HepG2 (cell line): ENCODE results near the gene BTN1A1. TPM values are rescaled to one million over a fixed set of nuclear protein-coding genes. Genes with fewer than 3 reads are reported as not detected.

Source experiments
- CSRNP1 ChIP-seq: sonication (generic); formaldehyde crosslinking; IDR thresholded peaks from 2 replicates; pipeline ENCODE4 v1.8.1; 2023; ENCODE audit warnings: mild to moderate bottlenecking, missing genetic modification reagents
- EP300 ChIP-seq, 3 experiments: sonication (generic) in 1 of 3; formaldehyde crosslinking in 1 of 3; IDR thresholded peaks; 2 replicates each; pipeline versions ENCODE4 v1.5.1 to v1.6.1; 2011 to 2020; ENCODE audit warnings: low read depth in 2 of 3, low read length in 2 of 3, borderline replicate concordance in 1 of 3, improper control_type of control experiment in 1 of 3, mild to moderate bottlenecking in 1 of 3, missing genetic modification reagents in 1 of 3, moderate library complexity in 1 of 3
- EZH2 ChIP-seq: conservative IDR thresholded peaks from 2 replicates; pipeline ENCODE4 v1.6.1; 2012; ENCODE audit warnings: mild to moderate bottlenecking, low read depth, low read length, moderate library complexity
- GATAD2A ChIP-seq: IDR thresholded peaks from 2 replicates; pipeline ENCODE4 v1.6.1; 2016
- HIC2 ChIP-seq: sonication (generic); formaldehyde crosslinking; IDR thresholded peaks from 2 replicates; pipeline ENCODE4 v1.9.0; 2022; ENCODE audit warnings: low read depth, missing genetic modification reagents
- IRX3 ChIP-seq: sonication (generic); formaldehyde crosslinking; IDR thresholded peaks from 2 replicates; pipeline ENCODE4 v1.8.1; 2023; ENCODE audit warnings: mild to moderate bottlenecking, low read depth, missing genetic modification reagents, borderline replicate concordance
- KAT7 ChIP-seq: IDR thresholded peaks from 2 replicates; pipeline ENCODE4 v1.6.1; 2018; ENCODE audit warnings: borderline replicate concordance, missing compliant biosample characterization
- NFKBIZ ChIP-seq: IDR thresholded peaks from 2 replicates; pipeline ENCODE4 v1.6.1; 2018; ENCODE audit warnings: missing genetic modification reagents, missing compliant biosample characterization
- TBX2 ChIP-seq: sonication (generic); formaldehyde crosslinking; IDR thresholded peaks from 2 replicates; pipeline ENCODE4 v1.5.0; 2020; ENCODE audit warnings: missing genetic modification reagents, mild to moderate bottlenecking, borderline replicate concordance
- THRA ChIP-seq: sonication (generic); formaldehyde crosslinking; IDR thresholded peaks from 2 replicates; pipeline ENCODE4 v1.4.0; 2020; ENCODE audit warnings: missing genetic modification reagents, borderline replicate concordance
- ZBTB26 ChIP-seq: IDR thresholded peaks from 2 replicates; pipeline ENCODE4 v1.6.1; 2016; ENCODE audit warnings: missing compliant biosample characterization, missing genetic modification reagents, borderline replicate concordance
- ZFP1 ChIP-seq: IDR thresholded peaks from 2 replicates; pipeline ENCODE4 v1.6.1; 2016
- ZMYM2 ChIP-seq: sonication (generic); formaldehyde crosslinking; IDR thresholded peaks from 2 replicates; pipeline ENCODE4 v1.8.0; 2022; ENCODE audit warnings: mild to moderate bottlenecking, missing genetic modification reagents
- ZNF543 ChIP-seq: sonication (generic); formaldehyde crosslinking; IDR thresholded peaks from 2 replicates; pipeline ENCODE4 v1.4.0; 2020; ENCODE audit warnings: mild to moderate bottlenecking, missing genetic modification reagents
- ZNF850 ChIP-seq: sonication (generic); formaldehyde crosslinking; conservative IDR thresholded peaks from 2 replicates; pipeline ENCODE4 v1.9.0; 2021; ENCODE audit warnings: mild to moderate bottlenecking, missing genetic modification reagents
- ZNF878 ChIP-seq: sonication (generic); formaldehyde crosslinking; IDR thresholded peaks from 2 replicates; pipeline ENCODE4 v1.8.1; 2023; ENCODE audit warnings: mild to moderate bottlenecking, missing genetic modification reagents, moderate library complexity
- ZSCAN5A ChIP-seq: sonication (generic); formaldehyde crosslinking; IDR thresholded peaks from 2 replicates; pipeline ENCODE4 v1.8.0; 2022; ENCODE audit warnings: mild to moderate bottlenecking, missing genetic modification reagents, borderline replicate concordance
- polyA plus RNA-seq, 8 experiments: library from polyadenylated mRNA; depleted of rRNA in 3 of 8; stranded (reverse) in 7 of 8; unstranded in 1 of 8; fragments of >200 nt; fragmentation: Illumina TruSeq in 4 of 8; extraction: Trizol in 4 of 8; gene quantifications; 2 replicates each; pipeline versions ENCODE4 v1.2.1 to v1.2.3, GENCODE V29; 2011 to 2016; ENCODE audit warnings: low read depth in 4 of 8, missing spikeins in 1 of 8, mixed read lengths in 1 of 8; ENCODE audit not compliant: insufficient read depth in 1 of 8
- total RNA-seq, 5 experiments: library from RNA; depleted of rRNA; stranded (reverse); fragments of >200 nt; fragmentation: Illumina TruSeq; extraction: Trizol; gene quantifications; 2 replicates each; pipeline ENCODE4 v1.2.3, GENCODE V29; 2016; ENCODE audit warnings: low read depth in 1 of 5
- TF ChIP-seq, protein P1 (sequence below): sonication (generic); formaldehyde crosslinking; IDR thresholded peaks from 2 replicates; pipeline ENCODE4 v1.5.1; 2020; ENCODE audit warnings: missing genetic modification reagents, mild to moderate bottlenecking, borderline replicate concordance

Gene BTN1A1
- total and polyA plus RNA-seq, 2 of the 13 experiments (the other 11 are each of a cell fraction or from before 2014, with no cell fraction given) = 0.04 TPM; not detected in 1

- TF ChIP-seq CSRNP1 (CRISPR knock-in tag) = no peak
- peak; percentile 46; the same call in 1 of the 2 replicates for TF ChIP-seq ZNF543 (CRISPR knock-in tag)
- TF ChIP-seq ZFP1 = no peak
- TF ChIP-seq THRA = peak; percentile 66
- no peak for TF ChIP-seq EZH2
- TF ChIP-seq KAT7 (CRISPR knock-in tag) = peak; percentile 48; the same call in 1 of the 2 replicates
- TF ChIP-seq IRX3 (CRISPR knock-in tag) = no peak
- no peak for TF ChIP-seq ZNF850 (CRISPR knock-in tag)
- TF ChIP-seq ZSCAN5A (CRISPR knock-in tag) = no peak
- TF ChIP-seq GATAD2A (CRISPR knock-in tag) = peak; percentile 76
- no peak for TF ChIP-seq TBX2 (CRISPR knock-in tag)
- TF ChIP-seq ZNF878 (CRISPR knock-in tag) = no peak
- TF ChIP-seq ZMYM2 (CRISPR knock-in tag) = 0 out of 2 replicates have a peak, but pooled peaks have one; percentile 11
- peak in 1 of 2 experiments; percentile 28; a peak in 1 of 4 replicates for TF ChIP-seq EP300 (IDR thresholded peaks at IDR 0.05; ENCODE audit: low read depth in 2 of 2, low read length in 2 of 2)
- TF ChIP-seq EP300 (CRISPR knock-in tag; IDR thresholded peaks at IDR 0.05; ENCODE audit: borderline replicate concordance) = no peak
- TF ChIP-seq NFKBIZ (CRISPR knock-in tag) = peak; percentile 68; the same call in 1 of the 2 replicates
- TF ChIP-seq, protein P1, sequence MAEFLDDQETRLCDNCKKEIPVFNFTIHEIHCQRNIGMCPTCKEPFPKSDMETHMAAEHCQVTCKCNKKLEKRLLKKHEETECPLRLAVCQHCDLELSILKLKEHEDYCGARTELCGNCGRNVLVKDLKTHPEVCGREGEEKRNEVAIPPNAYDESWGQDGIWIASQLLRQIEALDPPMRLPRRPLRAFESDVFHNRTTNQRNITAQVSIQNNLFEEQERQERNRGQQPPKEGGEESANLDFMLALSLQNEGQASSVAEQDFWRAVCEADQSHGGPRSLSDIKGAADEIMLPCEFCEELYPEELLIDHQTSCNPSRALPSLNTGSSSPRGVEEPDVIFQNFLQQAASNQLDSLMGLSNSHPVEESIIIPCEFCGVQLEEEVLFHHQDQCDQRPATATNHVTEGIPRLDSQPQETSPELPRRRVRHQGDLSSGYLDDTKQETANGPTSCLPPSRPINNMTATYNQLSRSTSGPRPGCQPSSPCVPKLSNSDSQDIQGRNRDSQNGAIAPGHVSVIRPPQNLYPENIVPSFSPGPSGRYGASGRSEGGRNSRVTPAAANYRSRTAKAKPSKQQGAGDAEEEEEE (CRISPR knock-in tag) = 0 out of 2 replicates have a peak, but pooled peaks have one; percentile 6
- 0 out of 2 replicates have a peak, but pooled peaks have one; percentile 26 for TF ChIP-seq ZBTB26 (CRISPR knock-in tag)
- TF ChIP-seq HIC2 (CRISPR knock-in tag) = no peak
Observed at GRCh38 chr6:26520850-26521599, 20.9 kb downstream of the BTN1A1 start (continued).
